Fibroblast of lung (primary cell): Measurements from ENCODE around the gene TECR. TPM values are rescaled to one million over a fixed set of nuclear protein-coding genes. Genes with fewer than 3 reads are reported as not detected.

Experiments
- DNase-seq, 2 donors: peaks; one replicate each; pipeline versions ENCODE4 v3.0.0 to v3.0.0-alpha.2; 2010; ENCODE audit warnings: low read depth in 2 of 2
- H2AFZ ChIP-seq: 2 replicates; pipeline ENCODE4 v1.5.1; 2012; ENCODE audit warnings: low read length, control low read depth, inconsistent platforms
- H3K27ac ChIP-seq: 2 replicates; pipeline ENCODE4 v1.5.1; 2011; ENCODE audit warnings: low read length, control low read depth; ENCODE audit not compliant: insufficient read depth
- H3K27me3 ChIP-seq: 2 replicates; pipeline ENCODE4 v1.5.1; 2011; ENCODE audit warnings: mild to moderate bottlenecking, low read length; ENCODE audit not compliant: control insufficient read depth, insufficient read depth
- H3K36me3 ChIP-seq: 2 replicates; pipeline ENCODE4 v1.5.1; 2011; ENCODE audit warnings: low read length; ENCODE audit not compliant: control insufficient read depth, insufficient read depth
- H3K4me1 ChIP-seq: 2 replicates; pipeline ENCODE4 v1.5.1; 2011; ENCODE audit warnings: low read length; ENCODE audit not compliant: control insufficient read depth, insufficient read depth; ENCODE audit errors: extremely low read depth
- H3K4me2 ChIP-seq: 2 replicates; pipeline ENCODE4 v1.5.1; 2011; ENCODE audit warnings: low read length, control low read depth; ENCODE audit not compliant: insufficient read depth; ENCODE audit errors: extremely low read depth
- H3K4me3 ChIP-seq, 4 experiments: fragments of 200-600 bp in 1 of 4; sonication (generic) in 1 of 4; replicated peaks in 1 of 4; 2 replicates each; pipeline ENCODE4 v1.5.1; 2011 to 2016; ENCODE audit warnings: low read length in 4 of 4, low read depth in 3 of 4, mild to moderate bottlenecking in 3 of 4, control low read depth in 2 of 4, inconsistent platforms in 1 of 4, mixed read lengths in 1 of 4; ENCODE audit not compliant: insufficient read depth in 1 of 4; ENCODE audit errors: control extremely low read depth in 1 of 4
- H3K79me2 ChIP-seq: 2 replicates; pipeline ENCODE4 v1.5.1; 2012; ENCODE audit warnings: mild to moderate bottlenecking, low read length, inconsistent platforms; ENCODE audit not compliant: control insufficient read depth, insufficient read depth
- H3K9ac ChIP-seq: 2 replicates; pipeline ENCODE4 v1.5.1; 2011; ENCODE audit warnings: mild to moderate bottlenecking, low read length, control low read depth; ENCODE audit not compliant: insufficient read depth
- H3K9me3 ChIP-seq: 2 replicates; pipeline ENCODE4 v1.5.1; 2012; ENCODE audit warnings: low read depth, low read length; ENCODE audit not compliant: control insufficient read depth, insufficient read depth
- H4K20me1 ChIP-seq: 2 replicates; pipeline ENCODE4 v1.5.1; 2011; ENCODE audit warnings: low read length; ENCODE audit not compliant: control insufficient read depth, insufficient read depth; ENCODE audit errors: extremely low read depth
- EZH2 ChIP-seq: IDR thresholded peaks from 2 replicates; pipeline ENCODE4 v1.5.1; 2012; ENCODE audit warnings: low read length, control low read depth, mild to moderate bottlenecking; ENCODE audit errors: missing control alignments
- polyA plus RNA-seq, 2 donors: library from polyadenylated mRNA; depleted of rRNA in 1 of 2; stranded (reverse) in 1 of 2; unstranded in 1 of 2; fragments of >200 nt; gene quantifications; 2 replicates each; pipeline ENCODE4 v1.2.1, GENCODE V29; 2011 to 2012; ENCODE audit warnings: missing spikeins in 1 of 2
- total RNA-seq: library from RNA; depleted of rRNA; stranded (reverse); fragments of >200 nt; gene quantifications from 2 replicates; pipeline ENCODE4 v1.2.1, GENCODE V29; 2014
- TF ChIP-seq, protein P1 (sequence below), 2 donors: IDR thresholded peaks in 1 of 2; conservative IDR thresholded peaks in 1 of 2; 1 replicate in 1 of 2; 2 replicates in 1 of 2; pipeline ENCODE4 v1.5.1; 2011 to 2012; ENCODE audit warnings: low read length in 2 of 2, control low read depth in 1 of 2, inconsistent platforms in 1 of 2, low read depth in 1 of 2, mild to moderate bottlenecking in 1 of 2

The TECR gene
- total and polyA plus RNA-seq, 2 donors (not counting 1 experiment from before 2014, with no cell fraction given), result 34.0 to 73.4 TPM

DNA sequence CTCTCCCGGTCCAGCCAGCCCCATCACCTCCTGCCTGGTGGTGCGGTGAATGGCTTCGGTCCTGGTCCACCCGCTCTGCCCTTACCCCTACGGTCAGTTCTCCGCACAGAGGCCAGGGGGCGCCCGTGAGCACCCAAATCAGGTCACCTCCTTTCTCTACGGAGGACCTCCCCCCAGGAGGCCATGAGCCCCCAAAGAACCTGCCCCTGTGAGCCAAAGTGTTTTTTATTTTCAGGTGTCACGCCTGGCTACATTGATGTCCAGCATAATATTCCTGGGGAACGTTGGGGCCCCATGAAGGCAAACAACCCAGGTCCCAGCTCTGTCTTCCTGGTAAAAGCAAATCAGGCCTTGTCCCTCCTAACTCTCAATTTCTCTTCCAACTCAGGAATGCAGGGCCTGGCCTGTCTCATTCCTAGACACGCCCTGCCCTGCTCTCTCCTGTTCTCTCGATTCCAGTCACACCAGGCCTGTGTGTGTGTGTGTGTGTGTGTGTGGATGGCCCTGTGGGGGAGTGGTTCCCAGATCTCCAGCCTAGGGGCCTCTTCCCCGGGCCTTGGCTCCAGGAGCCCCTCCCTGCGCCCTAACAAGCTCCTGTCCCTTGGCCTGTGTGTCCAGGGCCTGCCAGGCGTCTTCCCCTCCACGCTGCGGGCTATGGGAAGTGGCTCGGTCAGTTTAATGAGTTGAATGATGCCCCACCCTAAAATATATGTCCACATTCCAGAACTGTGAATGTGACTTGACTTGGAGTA, 23.7 kb upstream of the TECR start:
- peak overlapping the region; percentile 54 for H3K4me2 ChIP-seq
- H3K9me3 ChIP-seq, result no peaks in the 10 kb centered on the region
- no peaks in the 10 kb centered on the region for H4K20me1 ChIP-seq
- no peaks in the 10 kb centered on the region for H3K27me3 ChIP-seq
- no peaks in the 10 kb centered on the region for H3K79me2 ChIP-seq
- peak; percentile 58 to 84 for DNase-seq
- peak overlapping the region; percentile 90 for H3K27ac ChIP-seq
- peaks cover 25% of the 10 kb centered on the region for H3K4me1 ChIP-seq
- H3K36me3 ChIP-seq, result no peaks in the 10 kb centered on the region
- H3K9ac ChIP-seq, result peak overlapping the region; percentile 45
- TF ChIP-seq EZH2, result no peak
- TF ChIP-seq, protein P1, sequence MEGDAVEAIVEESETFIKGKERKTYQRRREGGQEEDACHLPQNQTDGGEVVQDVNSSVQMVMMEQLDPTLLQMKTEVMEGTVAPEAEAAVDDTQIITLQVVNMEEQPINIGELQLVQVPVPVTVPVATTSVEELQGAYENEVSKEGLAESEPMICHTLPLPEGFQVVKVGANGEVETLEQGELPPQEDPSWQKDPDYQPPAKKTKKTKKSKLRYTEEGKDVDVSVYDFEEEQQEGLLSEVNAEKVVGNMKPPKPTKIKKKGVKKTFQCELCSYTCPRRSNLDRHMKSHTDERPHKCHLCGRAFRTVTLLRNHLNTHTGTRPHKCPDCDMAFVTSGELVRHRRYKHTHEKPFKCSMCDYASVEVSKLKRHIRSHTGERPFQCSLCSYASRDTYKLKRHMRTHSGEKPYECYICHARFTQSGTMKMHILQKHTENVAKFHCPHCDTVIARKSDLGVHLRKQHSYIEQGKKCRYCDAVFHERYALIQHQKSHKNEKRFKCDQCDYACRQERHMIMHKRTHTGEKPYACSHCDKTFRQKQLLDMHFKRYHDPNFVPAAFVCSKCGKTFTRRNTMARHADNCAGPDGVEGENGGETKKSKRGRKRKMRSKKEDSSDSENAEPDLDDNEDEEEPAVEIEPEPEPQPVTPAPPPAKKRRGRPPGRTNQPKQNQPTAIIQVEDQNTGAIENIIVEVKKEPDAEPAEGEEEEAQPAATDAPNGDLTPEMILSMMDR (conservative IDR thresholded peaks at IDR 0.05 in 1 of 2, IDR thresholded peaks at IDR 0.05 in 1 of 2; ENCODE audit: low read depth in 1 of 2, low read length in 2 of 2), result peak; percentile 48 to 72
- H3K4me3 ChIP-seq, result no peak overlapping the region
- peak overlapping the region; percentile 22 for H2AFZ ChIP-seq

DNA sequence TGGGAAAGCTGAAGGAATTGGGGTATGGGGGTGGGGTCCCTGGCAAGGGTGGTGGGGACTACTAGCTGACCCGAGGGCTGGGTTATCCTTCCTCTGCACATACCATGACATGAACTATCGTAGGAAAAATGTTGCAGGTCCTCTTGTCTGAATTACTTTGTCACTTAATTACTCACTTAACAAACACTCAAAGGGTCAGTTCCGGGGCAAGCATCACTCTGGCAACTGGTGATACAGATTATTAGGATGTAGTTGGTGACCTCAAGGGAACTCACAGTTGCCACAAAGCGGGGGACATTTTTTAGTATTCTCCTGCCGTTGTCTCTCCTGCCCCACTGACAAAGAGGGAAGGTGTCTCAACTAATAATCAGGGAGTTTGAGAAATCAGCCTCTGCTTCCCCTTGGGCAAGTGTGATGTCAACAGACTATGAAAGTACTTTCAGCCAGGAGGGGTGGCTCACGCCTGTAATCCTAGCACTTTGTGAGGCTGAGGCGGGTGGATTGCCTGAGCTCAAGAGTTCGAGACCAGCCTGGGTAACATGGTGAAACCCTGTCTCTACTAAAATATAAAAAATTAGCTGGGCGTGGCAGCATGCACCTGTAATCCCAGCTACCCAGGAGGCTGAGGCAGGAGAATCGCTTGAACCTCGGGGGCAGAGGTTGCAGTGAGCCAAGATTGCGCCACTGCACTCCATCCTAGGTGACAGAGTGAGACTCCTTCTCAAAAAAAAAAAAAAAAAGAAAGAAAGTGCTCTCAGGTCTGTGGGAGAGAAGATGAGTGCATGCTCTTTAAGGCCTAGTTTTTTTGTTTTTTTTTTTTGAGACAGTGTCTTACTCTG, 21.5 kb upstream of the TECR start:
- Histone ChIP-seq H3K27me3 (no peaks in the 10 kb centered on the region), H3K9ac (peak overlapping the region; percentile 39), H3K79me2 (no peaks in the 10 kb centered on the region), H4K20me1 (no peaks in the 10 kb centered on the region), H2AFZ (no peak overlapping the region), H3K4me2 (peak overlapping the region; percentile 40), H3K27ac (peak overlapping the region; percentile 91), H3K4me1 (peaks cover 25% of the 10 kb centered on the region), H3K9me3 (no peaks in the 10 kb centered on the region), H3K36me3 (no peaks in the 10 kb centered on the region), H3K4me3 (no peak overlapping the region)
- TF ChIP-seq EZH2, result no peak
- TF ChIP-seq, protein P1 (conservative IDR thresholded peaks at IDR 0.05 in 1 of 2, IDR thresholded peaks at IDR 0.05 in 1 of 2; ENCODE audit: low read depth in 1 of 2, low read length in 2 of 2), result no peak
- peak; percentile 41 to 74 for DNase-seq
